ENCODE data around the gene ELMOD1. TPM values are rescaled to one million over a fixed set of nuclear protein-coding genes. Genes with fewer than 3 reads are reported as not detected.

ELMOD1 gene
- total and polyA plus RNA-seq, 2 donors (not counting 3 experiments of a cell fraction or from before 2014, with no cell fraction given), result 1.6 to 2.4 TPM

DNA sequence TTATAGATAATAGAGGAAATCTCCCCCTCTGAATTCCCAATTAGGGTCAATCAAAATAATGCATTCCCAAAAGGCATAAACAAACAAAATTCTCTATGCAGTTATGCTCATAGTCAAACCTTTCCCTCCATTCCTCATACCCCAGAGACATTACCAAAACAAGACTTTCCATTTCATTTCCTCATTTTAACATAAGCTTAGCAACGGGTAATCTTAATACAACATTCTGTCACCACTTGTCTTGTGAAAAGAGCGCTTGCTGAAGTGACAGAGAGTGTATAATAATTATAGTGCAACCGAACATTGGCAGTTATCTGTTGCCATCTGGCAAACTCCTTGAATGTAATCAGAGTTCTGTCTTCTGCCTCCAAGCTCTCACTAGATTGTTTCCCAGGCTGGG, 122.1 kb downstream of the ELMOD1 start:
- CTCF ChIA-PET, result interaction anchor here (1.2 to 2.0 kb wide), 2 partner anchors 23 to 28 kb away, joined by 6 to 7 read pairs; no protein-coding TSS in a partner anchor
- intact Hi-C loops (cut with micrococcal nuclease), result no loop called here

More for the DNA sequence above, 122.1 kb downstream of the ELMOD1 start:
- Histone ChIP-seq H3K4me1 (ENCODE audit: control insufficient read depth, extremely low read depth, insufficient read depth, low read length) (no peaks in the 10 kb centered on the region), H3K4me2 (ENCODE audit: insufficient read depth, low read length) (no peak overlapping the region), H3K79me2 (ENCODE audit: control insufficient read depth, insufficient read depth, low read length) (no peaks in the 10 kb centered on the region), H3K27ac (ENCODE audit: insufficient read depth, low read depth, low read length) (no peak overlapping the region), H3K4me3 (replicated peaks in 1 of 3; ENCODE audit: insufficient read depth in 1 of 3, low read depth in 1 of 3, low read length in 3 of 3) (no peak overlapping the region), H3K9ac (replicated peaks; ENCODE audit: extremely low read depth, insufficient read depth, low read length) (no peak overlapping the region), H3K27me3 (ENCODE audit: control insufficient read depth in 2 of 2, insufficient read depth in 2 of 2, low read length in 2 of 2) (peaks cover 17 to 28% of the 10 kb centered on the region in 2 experiments), H2AFZ (ENCODE audit: low read depth, low read length) (no peak overlapping the region), H4K20me1 (replicated peaks; ENCODE audit: control insufficient read depth, extremely low read depth, insufficient read depth, low read length) (no peaks in the 10 kb centered on the region), H3K9me1 (replicated peaks; ENCODE audit: control insufficient read depth, extremely low read depth, insufficient read depth, low read length) (no peaks in the 10 kb centered on the region), H3K9me3 (replicated peaks; ENCODE audit: control insufficient read depth, insufficient read depth, low read length) (no peaks in the 10 kb centered on the region), H3K36me3 (ENCODE audit: control insufficient read depth in 2 of 2, extremely low read depth in 1 of 2, insufficient read depth in 2 of 2, low read length in 2 of 2) (no peaks in the 10 kb centered on the region)
- no peak for DNase-seq (ENCODE audit: low read depth, low spot score)
- no peak for FAIRE-seq
- TF ChIP-seq, protein P1, sequence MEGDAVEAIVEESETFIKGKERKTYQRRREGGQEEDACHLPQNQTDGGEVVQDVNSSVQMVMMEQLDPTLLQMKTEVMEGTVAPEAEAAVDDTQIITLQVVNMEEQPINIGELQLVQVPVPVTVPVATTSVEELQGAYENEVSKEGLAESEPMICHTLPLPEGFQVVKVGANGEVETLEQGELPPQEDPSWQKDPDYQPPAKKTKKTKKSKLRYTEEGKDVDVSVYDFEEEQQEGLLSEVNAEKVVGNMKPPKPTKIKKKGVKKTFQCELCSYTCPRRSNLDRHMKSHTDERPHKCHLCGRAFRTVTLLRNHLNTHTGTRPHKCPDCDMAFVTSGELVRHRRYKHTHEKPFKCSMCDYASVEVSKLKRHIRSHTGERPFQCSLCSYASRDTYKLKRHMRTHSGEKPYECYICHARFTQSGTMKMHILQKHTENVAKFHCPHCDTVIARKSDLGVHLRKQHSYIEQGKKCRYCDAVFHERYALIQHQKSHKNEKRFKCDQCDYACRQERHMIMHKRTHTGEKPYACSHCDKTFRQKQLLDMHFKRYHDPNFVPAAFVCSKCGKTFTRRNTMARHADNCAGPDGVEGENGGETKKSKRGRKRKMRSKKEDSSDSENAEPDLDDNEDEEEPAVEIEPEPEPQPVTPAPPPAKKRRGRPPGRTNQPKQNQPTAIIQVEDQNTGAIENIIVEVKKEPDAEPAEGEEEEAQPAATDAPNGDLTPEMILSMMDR (IDR thresholded peaks at IDR 0.05; ENCODE audit: extremely low read depth in 1 of 2, insufficient read depth in 1 of 2, low read depth in 1 of 2, low read length in 2 of 2), result no peak
- TF ChIP-seq POLR2A (IDR thresholded peaks at IDR 0.05; ENCODE audit: low read depth, low read length) (no peak), MYC (IDR thresholded peaks at IDR 0.05; ENCODE audit: low read depth, low read length) (no peak), GATA2 (IDR thresholded peaks at IDR 0.05; ENCODE audit: insufficient read depth, insufficient read length, low read depth, low read length) (no peak), FOS (IDR thresholded peaks at IDR 0.05; ENCODE audit: borderline replicate concordance, insufficient read depth, low read length) (no peak), JUN (IDR thresholded peaks at IDR 0.05; ENCODE audit: borderline replicate concordance, insufficient read depth, insufficient read length, low read depth) (no peak), EZH2 (IDR thresholded peaks at IDR 0.05; ENCODE audit: borderline replicate concordance, low read depth, low read length, severe bottlenecking) (no peak), POLR2AphosphoS5 (IDR thresholded peaks at IDR 0.05; ENCODE audit: insufficient read depth, low read depth, low read length) (no peak)
- TF ChIP-seq, protein P2, sequence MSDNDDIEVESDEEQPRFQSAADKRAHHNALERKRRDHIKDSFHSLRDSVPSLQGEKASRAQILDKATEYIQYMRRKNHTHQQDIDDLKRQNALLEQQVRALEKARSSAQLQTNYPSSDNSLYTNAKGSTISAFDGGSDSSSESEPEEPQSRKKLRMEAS (IDR thresholded peaks at IDR 0.05; ENCODE audit: insufficient read depth, insufficient read length), result no peak
- POLR2A ChIA-PET, result no interaction called here
- no TSS peak for BruUV-seq (replicated peaks)
- dilution Hi-C loops (cut with MboI; ENCODE audit: extremely low pct_ligation_motif_present, low sequenced_read_pairs), result no loop called here

Other genes starting within 250 kb of the ELMOD1 start
- 11.8 and 12.0 TPM in 2 replicates for gene CWF19L2, start 133.3 kb upstream of the ELMOD1 start, total RNA-seq
- gene CWF19L2, start 133.3 kb upstream of the ELMOD1 start, polyA plus RNA-seq, result 1.1 and 1.4 TPM in 2 replicates
- 9.8 and 10.2 TPM in 2 replicates for gene ALKBH8, start 25.4 kb upstream of the ELMOD1 start, total RNA-seq
- 1.5 and 2.6 TPM in 2 replicates for gene ALKBH8, start 25.4 kb upstream of the ELMOD1 start, polyA plus RNA-seq
- not detected in 2 replicates for gene SLN, start 120.9 kb downstream of the ELMOD1 start, total RNA-seq
- gene SLN, start 120.9 kb downstream of the ELMOD1 start, polyA plus RNA-seq, result 0.25 TPM in 1 of 2 replicates, not detected in the other

Data from endothelial cell of umbilical vein (primary cell).